SU-DHL-6 (cell line): ENCODE results near the gene SLC25A26.

Experiments used
- H2AFZ ChIP-seq: fragments of 200-600 bp; sonication (generic); 2 replicates; pipeline ENCODE4 v1.6.1; 2014; ENCODE audit warnings: low read depth, mild to moderate bottlenecking, moderate library complexity, mixed read lengths, antibody characterized with exemption, low read length; ENCODE audit not compliant: severe bottlenecking
- H3F3A ChIP-seq: fragments of 200-600 bp; shearing (Covaris generic); 2 replicates; pipeline ENCODE4 v1.6.0; 2016; ENCODE audit warnings: antibody characterized with exemption, mild to moderate bottlenecking; ENCODE audit not compliant: insufficient read depth
- H3K27ac ChIP-seq: fragments of 200-600 bp; sonication (generic); 2 replicates; pipeline ENCODE4 v1.5.1; 2016; ENCODE audit warnings: low read depth, mild to moderate bottlenecking, low read length, moderate library complexity, mixed read lengths
- H3K27me3 ChIP-seq: fragments of 200-600 bp; sonication (generic), shearing (Covaris generic); 2 replicates; pipeline ENCODE4 v1.6.0; 2014; ENCODE audit warnings: mild to moderate bottlenecking, low read length
- H3K36me3 ChIP-seq: fragments of 200-600 bp; sonication (generic); 2 replicates; pipeline ENCODE4 v1.6.1; 2014; ENCODE audit warnings: mild to moderate bottlenecking, low read length, mixed read lengths
- H3K4me2 ChIP-seq: fragments of 300-600, 200-600 bp; shearing (Covaris generic), sonication (generic); 2 replicates; pipeline ENCODE4 v1.6.0; 2014; ENCODE audit warnings: low read length, low read depth, mild to moderate bottlenecking; ENCODE audit not compliant: poor library complexity, severe bottlenecking
- H3K4me3 ChIP-seq: fragments of 200-600 bp; sonication (generic); 2 replicates; pipeline ENCODE4 v1.5.1; 2014; ENCODE audit warnings: antibody characterized with exemption, low read length, mild to moderate bottlenecking, mixed read lengths; ENCODE audit not compliant: insufficient read depth, poor library complexity, severe bottlenecking
- H3K79me2 ChIP-seq: fragments of 200-600 bp; sonication (generic); 2 replicates; pipeline ENCODE4 v1.6.1; 2014; ENCODE audit warnings: mild to moderate bottlenecking, low read length, moderate library complexity; ENCODE audit not compliant: insufficient read depth
- H3K9ac ChIP-seq: fragments of 200-600 bp; sonication (generic); 2 replicates; pipeline ENCODE4 v1.7.0; 2014; ENCODE audit warnings: mild to moderate bottlenecking, low read length
- H3K9me2 ChIP-seq: fragments of 200-600 bp; sonication (generic); replicated peaks from 2 replicates; pipeline ENCODE4 v1.6.1; 2014; ENCODE audit warnings: low read length; ENCODE audit not compliant: insufficient read depth
- H3K9me3 ChIP-seq: fragments of 200-600 bp; sonication (generic); 2 replicates; pipeline ENCODE4 v1.6.1; 2014; ENCODE audit warnings: low read length, mixed read lengths; ENCODE audit not compliant: insufficient read depth
- H4K20me1 ChIP-seq: fragments of 200-600 bp; sonication (generic); 2 replicates; pipeline ENCODE4 v1.6.1; 2014; ENCODE audit warnings: low read depth, mild to moderate bottlenecking, antibody characterized with exemption, low read length, moderate library complexity, mixed read lengths
- CTCF ChIP-seq: fragments of 200-600 bp; sonication (generic); IDR thresholded peaks from one replicate; pipeline ENCODE4 v1.5.1; 2017; ENCODE audit warnings: antibody characterized with exemption, mild to moderate bottlenecking, low read length, moderate library complexity; ENCODE audit not compliant: insufficient read depth, poor library complexity, severe bottlenecking
- EZH2phosphoT487 ChIP-seq: fragments of 200-600 bp; sonication (generic), shearing (Covaris generic); conservative IDR thresholded peaks from 2 replicates; pipeline ENCODE4 v1.6.1; 2018; ENCODE audit warnings: mild to moderate bottlenecking, antibody characterized with exemption, low read length, moderate library complexity, mixed read lengths

The SLC25A26 gene

GRCh38 chr3:66198437-66199088, 22.2 kb upstream of the SLC25A26 start:
- Histone ChIP-seq H3K27me3 (no peaks in the 10 kb centered on the region), H3K36me3 (no peaks in the 10 kb centered on the region), H3F3A (no peaks in the 10 kb centered on the region), H2AFZ (no peak overlapping the region), H3K9me2 (no peaks in the 10 kb centered on the region), H3K4me3 (no peak overlapping the region), H3K9me3 (no peaks in the 10 kb centered on the region), H3K27ac (no peak overlapping the region), H3K79me2 (no peaks in the 10 kb centered on the region), H3K9ac (no peak overlapping the region), H3K4me2 (no peak overlapping the region), H4K20me1 (no peaks in the 10 kb centered on the region)
- TF ChIP-seq CTCF (no peak), EZH2phosphoT487 (no peak)

- H2AFZ ChIP-seq = no peak overlapping the region
- no peak overlapping the region for H3K9ac ChIP-seq
- no peak overlapping the region for H3K4me3 ChIP-seq
- H3K9me2 ChIP-seq = no peaks in the 10 kb centered on the region
- H3K27me3 ChIP-seq = no peaks in the 10 kb centered on the region
- H3K9me3 ChIP-seq = no peaks in the 10 kb centered on the region
- TF ChIP-seq EZH2phosphoT487 = no peak
- no peaks in the 10 kb centered on the region for H3F3A ChIP-seq
- H3K79me2 ChIP-seq = no peaks in the 10 kb centered on the region
- no peak overlapping the region for H3K27ac ChIP-seq
- no peak overlapping the region for H3K4me2 ChIP-seq
- H4K20me1 ChIP-seq = no peaks in the 10 kb centered on the region
- no peaks in the 10 kb centered on the region for H3K36me3 ChIP-seq
Observed at GRCh38 chr3:66199089-66199473, 21.7 kb upstream of the SLC25A26 start.

- H3K9me2 ChIP-seq = no peaks in the 10 kb centered on the region
- H3K9me3 ChIP-seq = no peaks in the 10 kb centered on the region
- no peaks in the 10 kb centered on the region for H3K36me3 ChIP-seq
- H4K20me1 ChIP-seq = no peaks in the 10 kb centered on the region
- no peak overlapping the region for H3K4me2 ChIP-seq
- H3K79me2 ChIP-seq = no peaks in the 10 kb centered on the region
- TF ChIP-seq CTCF (no peak), EZH2phosphoT487 (no peak)
- H3F3A ChIP-seq = no peaks in the 10 kb centered on the region
- H3K27me3 ChIP-seq = no peaks in the 10 kb centered on the region
- H3K4me3 ChIP-seq = no peak overlapping the region
- H3K9ac ChIP-seq = no peak overlapping the region
- H3K27ac ChIP-seq = no peak overlapping the region
- no peak overlapping the region for H2AFZ ChIP-seq
Observed at GRCh38 chr3:66200147-66200546, 20.7 kb upstream of the SLC25A26 start.

GRCh38 chr3:66200786-66201185, 20.0 kb upstream of the SLC25A26 start:
- H3F3A ChIP-seq = no peaks in the 10 kb centered on the region
- H3K4me2 ChIP-seq = no peak overlapping the region
- no peaks in the 10 kb centered on the region for H3K9me2 ChIP-seq
- no peaks in the 10 kb centered on the region for H3K9me3 ChIP-seq
- no peaks in the 10 kb centered on the region for H3K27me3 ChIP-seq
- no peak overlapping the region for H2AFZ ChIP-seq
- H3K27ac ChIP-seq = no peak overlapping the region
- TF ChIP-seq EZH2phosphoT487 (no peak), CTCF (no peak)
- no peaks in the 10 kb centered on the region for H3K79me2 ChIP-seq
- no peaks in the 10 kb centered on the region for H3K36me3 ChIP-seq
- no peaks in the 10 kb centered on the region for H4K20me1 ChIP-seq
- H3K4me3 ChIP-seq = no peak overlapping the region
- H3K9ac ChIP-seq = no peak overlapping the region
